Stimulated activated naive CD8-positive, alpha-beta T cell treated with anti-CD3 and anti-CD28 coated beads, Interleukin-15, Interleukin-2, amounts not matched to agents 100 U/mL and 50 U/mL, for 24 hours (primary cell): ENCODE results near the gene C1orf174.
"Not testable (repeated sequence)": the region's sequence is repeated elsewhere in the genome, so short reads cannot be mapped to it uniquely, and the experiment has no call there.

Experiments
- ATAC-seq: fragments of 150-1000 bp; cut with Tn5 transposase; one replicate; pipeline ENCODE4 v1.10.0; 2021
- DNase-seq: peaks from one replicate; pipeline ENCODE4 v3.0.0; 2021

C1orf174 gene

GRCh38 chr1:3925762-3926161, 25.7 kb upstream of the C1orf174 start:
- DNase-seq (no peak), ATAC-seq (no peak)

GRCh38 chr1:3925256-3925655, 25.2 kb upstream of the C1orf174 start:
- ATAC-seq: no peak
- DNase-seq: no peak

GRCh38 chr1:3924825-3925220, 24.8 kb upstream of the C1orf174 start:
- DNase-seq (no peak), ATAC-seq (no peak)

GRCh38 chr1:3924186-3924824, 24.2 kb upstream of the C1orf174 start:
- ATAC-seq: no peak
- DNase-seq: no peak

- DNase-seq (no peak), ATAC-seq (no peak)
Measured at GRCh38 chr1:3923378-3924185, 23.5 kb upstream of the C1orf174 start.

GRCh38 chr1:3922851-3923250, 22.8 kb upstream of the C1orf174 start:
- ATAC-seq (no peak), DNase-seq (no peak)

- ATAC-seq (peak; percentile 26), DNase-seq (no peak)
Measured at GRCh38 chr1:3922201-3922725, 22.2 kb upstream of the C1orf174 start.

GRCh38 chr1:3921765-3922164, 21.7 kb upstream of the C1orf174 start:
- DNase-seq (no peak), ATAC-seq (no peak)

- no peak for DNase-seq
- no peak for ATAC-seq
Measured at GRCh38 chr1:3919706-3920105, 19.6 kb upstream of the C1orf174 start.

- DNase-seq: no peak
Measured at GRCh38 chr1:3918966-3919611, 19.0 kb upstream of the C1orf174 start.

GRCh38 chr1:3918359-3918758, 18.3 kb upstream of the C1orf174 start:
- DNase-seq, ATAC-seq: not testable (repeated sequence)

More at GRCh38 chr1:3918966-3919611, 19.0 kb upstream of the C1orf174 start:
- ATAC-seq: no peak

- ATAC-seq (no peak), DNase-seq (no peak)
Measured at GRCh38 chr1:3917761-3918160, 17.7 kb upstream of the C1orf174 start.

- DNase-seq: no peak
- no peak for ATAC-seq
Measured at GRCh38 chr1:3915551-3916121, 15.6 kb upstream of the C1orf174 start.

GRCh38 chr1:3914911-3915310, 14.8 kb upstream of the C1orf174 start:
- ATAC-seq: no peak
- no peak for DNase-seq

GRCh38 chr1:3914331-3914851, 14.3 kb upstream of the C1orf174 start:
- ATAC-seq (no peak), DNase-seq (no peak)

- DNase-seq: no peak
- no peak for ATAC-seq
Measured at GRCh38 chr1:3912809-3913685, 13.0 kb upstream of the C1orf174 start.

- DNase-seq (no peak), ATAC-seq (no peak)
Measured at GRCh38 chr1:3911981-3912808, 12.1 kb upstream of the C1orf174 start.

GRCh38 chr1:3910857-3911845, 11.1 kb upstream of the C1orf174 start:
- peak; percentile 85 for DNase-seq
- ATAC-seq: peak; percentile 75
